D721Med (cell line): ENCODE measurements around the gene FAM180A.

Source experiments
- DNase-seq: peaks from one replicate; pipeline ENCODE4 v3.0.0; 2011; ENCODE audit warnings: low spot score; ENCODE audit not compliant: insufficient read length
- FAIRE-seq: peaks from 2 replicates; lab custom pipeline; 2011; peaks lifted over from hg19 to GRCh38; lab: Jason Lieb, UNC
- TF ChIP-seq, protein P1 (sequence below): IDR thresholded peaks from 2 replicates; pipeline ENCODE4 v1.5.1; 2012; ENCODE audit warnings: mild to moderate bottlenecking, control low read depth; ENCODE audit not compliant: insufficient read depth; ENCODE audit errors: missing control alignments

FAM180A gene

DNA sequence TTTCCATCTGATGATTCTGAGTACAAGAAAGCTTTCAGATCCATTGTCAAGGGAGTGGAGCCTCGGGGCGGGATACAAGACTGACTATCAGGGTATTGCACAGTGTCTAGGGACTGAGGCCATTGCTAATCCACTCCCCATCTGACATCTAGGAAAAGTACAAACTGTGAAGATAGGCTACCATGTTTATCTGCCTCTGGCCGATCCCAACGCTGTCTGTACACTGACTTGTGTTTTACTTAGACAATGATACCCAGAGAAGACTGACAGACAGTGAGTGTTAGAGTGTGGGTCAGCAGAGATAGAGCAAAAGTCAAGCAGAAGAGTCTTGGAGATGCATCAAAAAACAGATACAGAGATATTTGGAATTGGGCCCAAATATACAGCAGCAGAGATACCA is 17.5 kb downstream of the FAM180A start:
- FAIRE-seq: no peak
- TF ChIP-seq, protein P1, sequence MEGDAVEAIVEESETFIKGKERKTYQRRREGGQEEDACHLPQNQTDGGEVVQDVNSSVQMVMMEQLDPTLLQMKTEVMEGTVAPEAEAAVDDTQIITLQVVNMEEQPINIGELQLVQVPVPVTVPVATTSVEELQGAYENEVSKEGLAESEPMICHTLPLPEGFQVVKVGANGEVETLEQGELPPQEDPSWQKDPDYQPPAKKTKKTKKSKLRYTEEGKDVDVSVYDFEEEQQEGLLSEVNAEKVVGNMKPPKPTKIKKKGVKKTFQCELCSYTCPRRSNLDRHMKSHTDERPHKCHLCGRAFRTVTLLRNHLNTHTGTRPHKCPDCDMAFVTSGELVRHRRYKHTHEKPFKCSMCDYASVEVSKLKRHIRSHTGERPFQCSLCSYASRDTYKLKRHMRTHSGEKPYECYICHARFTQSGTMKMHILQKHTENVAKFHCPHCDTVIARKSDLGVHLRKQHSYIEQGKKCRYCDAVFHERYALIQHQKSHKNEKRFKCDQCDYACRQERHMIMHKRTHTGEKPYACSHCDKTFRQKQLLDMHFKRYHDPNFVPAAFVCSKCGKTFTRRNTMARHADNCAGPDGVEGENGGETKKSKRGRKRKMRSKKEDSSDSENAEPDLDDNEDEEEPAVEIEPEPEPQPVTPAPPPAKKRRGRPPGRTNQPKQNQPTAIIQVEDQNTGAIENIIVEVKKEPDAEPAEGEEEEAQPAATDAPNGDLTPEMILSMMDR: no peak

DNA sequence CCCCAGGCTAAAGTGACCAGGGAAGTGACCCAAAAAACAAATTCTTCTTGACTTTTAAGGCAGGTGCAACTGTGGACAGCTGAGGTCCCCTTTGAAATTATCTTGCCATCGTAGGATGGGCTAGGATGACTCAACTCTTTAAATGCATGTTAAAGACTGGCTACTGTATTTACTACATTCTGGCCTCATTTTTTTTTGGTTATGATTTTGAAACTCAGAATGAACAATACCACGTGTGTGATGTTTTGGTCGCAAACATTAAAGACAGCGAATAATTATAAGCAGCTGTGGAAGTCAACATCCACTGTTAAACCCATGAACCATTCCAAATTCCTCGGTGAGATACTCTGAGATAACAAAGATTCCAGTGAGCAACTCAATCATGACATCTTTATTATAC is 19.4 kb downstream of the FAM180A start:
- DNase-seq (no peak), FAIRE-seq (no peak)
- TF ChIP-seq, protein P1: no peak

More for the DNA sequence above, 17.5 kb downstream of the FAM180A start:
- DNase-seq: no peak

DNA sequence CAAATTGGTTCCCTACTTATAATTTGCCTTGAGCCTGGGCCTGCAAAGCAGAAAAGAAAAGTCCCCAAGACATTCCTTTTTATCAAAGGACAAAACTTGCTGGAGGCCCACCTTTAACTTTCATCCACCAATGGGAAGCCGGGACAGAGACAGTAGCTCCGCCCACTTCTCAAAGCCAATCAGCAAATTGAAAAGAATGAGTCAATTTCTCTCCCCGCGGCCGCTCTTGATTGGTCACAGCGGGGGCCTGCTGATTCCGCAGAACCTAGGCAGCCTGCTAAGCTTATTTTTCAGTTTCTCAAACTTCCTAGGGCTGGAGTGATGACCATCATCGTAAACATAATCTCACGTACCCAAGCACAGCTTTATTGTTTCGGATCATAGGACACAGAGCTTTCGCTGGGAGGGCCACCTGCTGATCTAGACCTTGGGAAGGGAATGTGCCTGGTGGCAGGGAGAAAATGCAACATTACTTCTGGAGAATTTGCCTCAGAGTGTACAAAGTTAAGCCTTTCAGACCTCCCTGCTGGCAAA is 20.4 kb downstream of the FAM180A start, which contains the start of gene SLC13A4:
SLC13A4 (minus strand) TSS at position 51 of the 534 bp plus-strand sequence. CDS start 690 bp downstream, outside the sequence.
- FAIRE-seq (no peak), DNase-seq (no peak)
- TF ChIP-seq, protein P1: no peak

DNA sequence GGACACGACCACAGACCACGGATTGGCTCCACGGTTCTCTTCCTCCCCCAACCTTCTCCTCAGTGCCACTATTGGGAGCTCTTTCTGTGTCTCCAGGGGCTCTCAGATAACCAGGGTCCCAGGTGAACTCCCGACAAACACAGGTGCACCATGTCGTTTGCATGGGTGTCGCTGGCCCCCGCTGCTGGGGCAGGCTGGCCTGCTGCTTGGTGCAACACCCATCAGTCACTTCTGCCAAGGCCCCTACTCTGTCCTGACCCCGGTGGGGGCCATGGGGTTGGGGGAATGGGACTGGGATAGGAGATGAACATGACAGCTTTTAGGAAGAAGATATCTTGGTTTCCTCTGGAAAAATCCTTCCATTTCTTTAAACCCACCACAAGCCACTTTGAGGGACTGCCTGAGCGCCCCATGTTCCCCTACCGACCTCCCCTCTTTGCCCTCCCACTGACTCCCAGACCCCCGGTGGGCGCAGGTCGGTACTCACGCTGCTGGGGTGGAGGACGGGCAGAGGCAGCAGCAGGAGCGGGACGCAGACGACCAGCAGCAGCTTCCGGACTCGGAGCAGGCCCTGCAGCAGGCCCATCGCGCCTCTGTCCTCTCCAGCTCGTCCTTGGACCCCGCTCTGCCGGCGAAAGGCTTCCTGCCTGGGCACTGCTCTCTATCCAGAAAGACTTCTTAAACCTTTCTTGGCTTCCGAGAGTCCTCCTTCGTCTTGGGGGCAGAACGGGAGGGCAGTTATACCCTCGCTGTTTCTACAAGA is 21.5 kb downstream of the FAM180A start:
- DNase-seq: no peak
- FAIRE-seq: no peak
- TF ChIP-seq, protein P1: no peak

DNA sequence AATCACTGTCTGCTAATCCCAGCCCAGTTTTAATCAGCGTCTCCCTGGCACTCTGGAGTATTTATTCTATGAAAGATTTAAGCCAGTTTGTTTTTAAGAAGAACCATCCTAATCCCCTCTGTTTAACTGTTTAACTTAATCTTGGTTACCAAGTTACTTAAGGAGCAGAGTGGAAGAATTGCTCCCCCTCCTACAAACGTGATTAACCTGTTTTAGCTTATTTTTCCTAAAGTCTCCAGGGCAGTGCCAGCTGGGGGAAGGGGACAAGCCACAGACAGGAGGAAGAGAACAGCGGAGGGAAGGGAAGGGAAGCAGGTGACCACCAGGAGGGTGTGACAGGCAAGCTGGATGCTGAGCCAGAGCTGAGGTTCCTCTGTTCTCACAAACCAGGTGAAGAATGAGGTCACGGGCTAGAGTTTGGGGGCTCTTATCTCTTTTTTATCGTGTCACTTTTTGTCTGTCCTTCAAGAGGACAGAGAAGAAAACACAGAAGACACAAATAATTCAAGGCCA is 22.3 kb downstream of the FAM180A start:
- no peak for DNase-seq
- TF ChIP-seq, protein P1: no peak

DNA sequence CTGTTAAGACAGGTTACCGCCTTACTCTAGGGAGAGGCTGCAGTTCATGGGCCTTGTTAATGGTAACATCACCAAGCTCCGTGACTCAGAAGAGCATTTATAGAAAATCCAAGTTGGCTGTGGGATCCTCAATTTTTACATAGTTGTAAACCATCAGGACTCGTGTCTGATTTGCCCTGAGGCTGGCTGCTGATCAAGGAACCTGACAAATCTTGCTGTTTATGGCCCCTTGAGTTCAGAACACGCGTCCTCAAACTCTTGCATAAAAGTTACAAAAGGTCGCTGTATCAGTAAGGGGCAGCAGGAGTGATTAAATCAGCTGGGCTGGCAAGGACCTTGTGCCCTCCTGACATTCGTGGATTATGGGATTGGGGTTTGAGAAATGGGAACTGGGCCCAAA is 25.2 kb downstream of the FAM180A start:
- no peak for DNase-seq
- no peak for FAIRE-seq
- TF ChIP-seq, protein P1: no peak

More for the DNA sequence above, 22.3 kb downstream of the FAM180A start:
- FAIRE-seq: no peak
